ENCODE measurements around the gene ARHGAP42.

DNA sequence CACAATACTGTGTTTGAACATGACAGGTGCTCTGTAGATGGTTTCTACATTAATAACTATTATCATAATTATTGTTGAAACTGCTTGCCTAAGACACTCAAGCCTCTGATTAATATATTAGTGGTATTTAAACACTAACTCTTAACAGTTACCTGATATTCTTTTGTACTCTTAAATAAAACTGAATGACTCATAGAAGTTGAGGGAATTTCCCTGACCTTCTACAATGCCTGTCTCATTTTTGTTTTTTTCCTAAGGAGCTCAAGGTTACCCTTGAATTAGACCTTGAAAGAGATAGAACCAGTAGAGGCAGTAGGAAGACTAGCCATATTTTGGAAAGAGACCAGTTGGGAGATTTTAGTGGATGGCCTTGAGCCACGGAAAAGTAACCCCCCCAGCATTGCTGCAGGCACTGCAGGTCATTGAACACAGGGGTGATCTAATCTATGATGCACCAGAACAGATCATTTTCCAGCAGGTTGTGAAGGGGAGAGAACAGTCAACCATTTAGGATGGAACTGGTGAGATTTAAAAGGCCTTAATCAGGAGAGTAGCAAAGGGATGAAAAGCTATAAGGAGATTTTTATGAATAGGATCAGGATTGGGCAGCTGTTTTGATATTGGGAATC lies 294.2 kb downstream of the ARHGAP42 start:
- TF ChIP-seq, protein P1, sequence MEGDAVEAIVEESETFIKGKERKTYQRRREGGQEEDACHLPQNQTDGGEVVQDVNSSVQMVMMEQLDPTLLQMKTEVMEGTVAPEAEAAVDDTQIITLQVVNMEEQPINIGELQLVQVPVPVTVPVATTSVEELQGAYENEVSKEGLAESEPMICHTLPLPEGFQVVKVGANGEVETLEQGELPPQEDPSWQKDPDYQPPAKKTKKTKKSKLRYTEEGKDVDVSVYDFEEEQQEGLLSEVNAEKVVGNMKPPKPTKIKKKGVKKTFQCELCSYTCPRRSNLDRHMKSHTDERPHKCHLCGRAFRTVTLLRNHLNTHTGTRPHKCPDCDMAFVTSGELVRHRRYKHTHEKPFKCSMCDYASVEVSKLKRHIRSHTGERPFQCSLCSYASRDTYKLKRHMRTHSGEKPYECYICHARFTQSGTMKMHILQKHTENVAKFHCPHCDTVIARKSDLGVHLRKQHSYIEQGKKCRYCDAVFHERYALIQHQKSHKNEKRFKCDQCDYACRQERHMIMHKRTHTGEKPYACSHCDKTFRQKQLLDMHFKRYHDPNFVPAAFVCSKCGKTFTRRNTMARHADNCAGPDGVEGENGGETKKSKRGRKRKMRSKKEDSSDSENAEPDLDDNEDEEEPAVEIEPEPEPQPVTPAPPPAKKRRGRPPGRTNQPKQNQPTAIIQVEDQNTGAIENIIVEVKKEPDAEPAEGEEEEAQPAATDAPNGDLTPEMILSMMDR (IDR thresholded peaks at IDR 0.05; ENCODE audit: insufficient read depth, low read length): no peak
- TF ChIP-seq POLR2AphosphoS5 (IDR thresholded peaks at IDR 0.05; ENCODE audit: low read depth): no peak

All from HL-60 (cell line).